ENCODE results near the gene CRELD2. TPM values are rescaled to one million over a fixed set of nuclear protein-coding genes. Genes with fewer than 3 reads are reported as not detected.

CRELD2 gene
- polyA plus RNA-seq, 2 of the 4 experiments (the other 2 are of a cell fraction): 15.1 to 18.7 TPM

DNA sequence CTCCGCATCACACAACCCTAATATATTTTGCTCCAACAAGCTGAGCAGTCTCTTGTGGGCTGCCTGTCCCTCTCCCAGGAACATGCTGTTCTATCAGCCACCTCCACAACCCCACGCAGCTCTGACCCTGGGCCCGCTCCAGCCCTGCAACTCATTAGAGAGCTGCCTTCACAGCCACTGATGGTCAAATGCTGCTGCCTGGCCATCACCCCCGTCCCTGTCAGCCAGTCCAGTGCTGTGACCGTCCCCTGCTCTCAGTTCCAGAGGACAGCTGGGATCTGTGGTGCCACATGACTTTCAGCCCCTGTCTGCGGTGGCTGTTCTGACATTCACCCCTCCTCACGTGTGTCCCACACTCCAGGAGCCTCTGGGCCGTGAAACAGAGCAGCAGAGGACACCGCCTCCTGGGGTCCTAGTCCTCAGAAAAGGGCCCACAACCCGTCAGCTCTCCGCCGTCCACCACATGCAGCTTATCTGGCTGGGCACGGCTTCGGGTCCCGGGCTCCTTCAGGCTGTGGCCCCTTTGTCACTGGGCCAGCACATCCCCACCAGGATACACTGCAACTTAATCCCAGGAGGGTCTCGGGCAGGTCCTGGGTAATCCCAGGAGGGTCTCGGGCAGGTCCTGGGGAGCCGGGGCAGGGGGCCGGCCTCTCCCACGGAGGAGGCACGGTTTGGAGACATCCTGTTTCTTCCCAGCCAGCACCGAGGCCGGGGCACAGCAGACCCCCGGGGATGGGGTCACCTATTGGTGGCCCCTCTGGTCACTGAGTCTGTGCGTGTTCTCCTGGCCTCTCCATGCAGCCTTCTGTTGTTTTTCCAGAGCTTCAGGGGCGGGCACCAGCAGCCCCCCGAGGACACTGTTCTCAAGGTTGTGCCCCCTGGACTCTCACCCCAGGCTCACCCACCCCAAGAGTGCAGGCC, 15.1 kb downstream of the CRELD2 start:
- DNase-seq (ENCODE audit: low read depth in 1 of 2, low spot score in 1 of 2): no peak
- ATAC-seq: no peak
- WGBS (ENCODE audit: missing lambda C conversion rate): 90% methylated on average over 17 of the region's 27 CpGs
- no peak for FAIRE-seq
- H3K9me3 ChIP-seq: no peaks in the 10 kb centered on the region
- no peak overlapping the region for H3K4me3 ChIP-seq
- no peak for TF ChIP-seq ESRRA (IDR thresholded peaks at IDR 0.05; ENCODE audit: borderline replicate concordance, low read length)
- no peak for TF ChIP-seq CBX8 (IDR thresholded peaks at IDR 0.05)
- TF ChIP-seq, protein P1, sequence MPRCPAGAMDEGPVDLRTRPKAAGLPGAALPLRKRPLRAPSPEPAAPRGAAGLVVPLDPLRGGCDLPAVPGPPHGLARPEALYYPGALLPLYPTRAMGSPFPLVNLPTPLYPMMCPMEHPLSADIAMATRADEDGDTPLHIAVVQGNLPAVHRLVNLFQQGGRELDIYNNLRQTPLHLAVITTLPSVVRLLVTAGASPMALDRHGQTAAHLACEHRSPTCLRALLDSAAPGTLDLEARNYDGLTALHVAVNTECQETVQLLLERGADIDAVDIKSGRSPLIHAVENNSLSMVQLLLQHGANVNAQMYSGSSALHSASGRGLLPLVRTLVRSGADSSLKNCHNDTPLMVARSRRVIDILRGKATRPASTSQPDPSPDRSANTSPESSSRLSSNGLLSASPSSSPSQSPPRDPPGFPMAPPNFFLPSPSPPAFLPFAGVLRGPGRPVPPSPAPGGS (IDR thresholded peaks at IDR 0.05): no peak
- TF ChIP-seq, protein P2, sequence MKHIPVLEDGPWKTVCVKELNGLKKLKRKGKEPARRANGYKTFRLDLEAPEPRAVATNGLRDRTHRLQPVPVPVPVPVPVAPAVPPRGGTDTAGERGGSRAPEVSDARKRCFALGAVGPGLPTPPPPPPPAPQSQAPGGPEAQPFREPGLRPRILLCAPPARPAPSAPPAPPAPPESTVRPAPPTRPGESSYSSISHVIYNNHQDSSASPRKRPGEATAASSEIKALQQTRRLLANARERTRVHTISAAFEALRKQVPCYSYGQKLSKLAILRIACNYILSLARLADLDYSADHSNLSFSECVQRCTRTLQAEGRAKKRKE (CRISPR knock-in tag; IDR thresholded peaks at IDR 0.05; ENCODE audit: low read depth): no peak
- TF ChIP-seq ZC3H11A (IDR thresholded peaks at IDR 0.05): no peak
- H3K4me2 ChIP-seq: peak overlapping the region; percentile 96; the same call in 2 of the 3 replicates
- ChIA-PET CTCF (interaction anchor here (1.0 to 2.3 kb wide), 4 partner anchors 10 to 97 kb away, joined by 3 to 19 read pairs (median 4); no protein-coding TSS in a partner anchor), POLR2A (interaction anchor here (0.7 to 1.0 kb wide), 2 partner anchors 27 to 674 kb away, joined by 3 read pairs; partner anchors contain the start of gene PIM3)
- peaks cover 29% of the 10 kb centered on the region for H3K4me1 ChIP-seq
- H3K27ac ChIP-seq: peak overlapping the region; percentile 93 to 96

DNA sequence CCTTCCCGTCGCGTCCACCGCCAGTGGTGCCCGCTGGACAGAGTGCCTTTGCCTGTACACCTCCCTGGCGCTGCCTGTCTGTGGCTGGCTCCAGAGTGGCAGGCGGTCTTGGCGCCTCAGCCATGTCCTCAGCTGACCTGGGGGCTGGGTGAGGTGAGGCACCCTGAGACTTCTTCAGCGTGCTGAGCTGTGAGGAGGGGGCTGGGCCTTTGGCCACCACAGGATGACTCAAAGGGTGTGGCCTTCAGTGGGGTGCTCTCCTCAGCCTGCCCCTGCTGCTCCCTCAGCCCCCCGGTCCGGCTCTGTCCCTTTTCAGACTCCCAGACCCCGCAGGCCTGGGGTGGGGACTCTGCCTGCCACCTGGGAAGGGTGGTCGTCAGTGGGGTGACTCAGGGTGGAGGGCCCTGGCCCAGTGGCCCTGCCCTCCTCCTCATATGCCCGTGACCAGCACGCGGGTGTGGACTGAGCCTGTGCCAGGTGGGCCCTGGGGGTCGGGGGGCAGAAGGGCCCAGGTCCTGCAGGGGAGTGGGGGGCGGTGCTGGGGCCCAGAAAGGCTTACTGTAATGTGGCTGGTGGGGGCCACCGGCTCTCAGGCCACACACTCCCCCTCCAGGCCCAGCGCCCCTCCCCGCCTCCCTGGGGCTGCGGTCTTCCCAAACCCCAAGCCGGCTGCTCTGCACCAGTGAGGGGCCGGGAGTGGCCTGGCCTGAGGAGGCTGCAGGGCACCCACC, 15.9 kb downstream of the CRELD2 start:
- POLR2A ChIA-PET: interaction anchor here (0.7 to 1.0 kb wide), 2 partner anchors 26 to 675 kb away, joined by 3 read pairs; partner anchors contain the start of gene PIM3
- 60% methylated on average over 6 of the region's 24 CpGs for WGBS (ENCODE audit: missing lambda C conversion rate)
- no peak for TF ChIP-seq EHMT2 (IDR thresholded peaks at IDR 0.05; ENCODE audit: low read depth)
- no peak for TF ChIP-seq HOXB5 (CRISPR knock-in tag; IDR thresholded peaks at IDR 0.05)
- TF ChIP-seq NPAS2 (CRISPR knock-in tag; IDR thresholded peaks at IDR 0.05; ENCODE audit: borderline replicate concordance): no peak
- TF ChIP-seq RAD21 (conservative IDR thresholded peaks at IDR 0.05 in 1 of 2, IDR thresholded peaks at IDR 0.05 in 1 of 2): no peak
- TF ChIP-seq PHF8 (IDR thresholded peaks at IDR 0.05; ENCODE audit: borderline replicate concordance, low read depth): no peak
- TF ChIP-seq CBX2 (IDR thresholded peaks at IDR 0.05; ENCODE audit: borderline replicate concordance, low read depth): no peak
- TF ChIP-seq FOSL2 (IDR thresholded peaks at IDR 0.05): no peak
- TF ChIP-seq FOSL2 (CRISPR knock-in tag; IDR thresholded peaks at IDR 0.05): 0 out of 2 replicates have a peak, but pooled peaks have one; percentile 35

DNA sequence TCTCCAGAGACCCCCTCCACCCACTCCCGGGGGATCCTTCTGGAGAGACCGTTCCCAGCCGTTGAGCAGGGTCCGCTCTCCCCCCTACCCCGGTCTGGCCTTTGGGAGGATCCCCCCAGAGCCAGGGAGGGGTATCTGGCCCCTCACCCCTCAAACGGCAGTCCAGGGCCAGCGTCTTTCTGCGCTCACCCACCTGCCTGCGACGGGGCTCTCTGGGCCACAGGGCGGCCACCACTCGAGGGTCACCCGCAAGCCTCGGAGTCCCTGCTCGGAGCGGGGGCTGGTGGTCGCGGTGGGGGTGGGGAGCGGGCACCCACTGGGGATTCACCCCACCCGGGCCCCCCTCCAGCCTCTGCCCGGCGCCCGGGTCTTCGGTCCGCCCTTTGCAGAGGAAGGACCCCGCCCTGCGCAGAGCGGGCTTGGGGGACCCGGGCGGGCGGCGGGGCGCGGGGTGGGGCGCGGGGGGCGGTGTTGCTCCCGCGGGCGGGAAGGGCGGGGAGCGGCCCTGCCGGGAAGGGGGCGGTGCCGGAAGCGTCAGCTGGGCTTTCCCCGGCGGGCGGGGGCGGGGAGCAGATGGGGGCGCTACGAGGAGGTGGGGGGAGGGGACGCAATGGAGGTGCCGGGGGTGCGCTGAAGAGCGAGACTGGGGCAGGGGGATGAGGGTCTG, 16.6 kb downstream of the CRELD2 start:
- CTCF ChIA-PET: interaction anchor here (1.7 kb wide), 1 partner anchor 95 kb away, joined by 5 read pairs; no protein-coding TSS in a partner anchor

More for the DNA sequence above, 15.9 kb downstream of the CRELD2 start:
- Histone ChIP-seq H3K4me3 (peak overlapping the region; percentile 61), H3K27ac (peak overlapping the region; percentile 93 to 96), H3K9me3 (no peaks in the 10 kb centered on the region), H3K4me1 (peaks cover 29% of the 10 kb centered on the region), H3K4me2 (peak overlapping the region; percentile 96)
- FAIRE-seq (no peak), DNase-seq (ENCODE audit: low read depth in 1 of 2, low spot score in 1 of 2) (no peak), ATAC-seq (peak in 1 of 2 experiments; percentile 8; a peak in 1 of 6 replicates)
- CTCF ChIA-PET: interaction anchor here (1.4 to 2.3 kb wide), 3 partner anchors 9 to 96 kb away, joined by 3 to 19 read pairs (median 4); no protein-coding TSS in a partner anchor

More for the DNA sequence above, 16.6 kb downstream of the CRELD2 start:
- no peak for FAIRE-seq
- ATAC-seq: peak; percentile 8 to 55; a peak in 5 of 6 replicates
- peak overlapping the region; percentile 61 for H3K4me3 ChIP-seq
- no peaks in the 10 kb centered on the region for H3K9me3 ChIP-seq
- peak in 1 of 2 experiments; percentile 55 for DNase-seq (ENCODE audit: low read depth in 1 of 2, low spot score in 1 of 2)
- H3K4me1 ChIP-seq: peaks cover 26% of the 10 kb centered on the region
- peak overlapping the region; percentile 93 to 96 for H3K27ac ChIP-seq
- POLR2A ChIA-PET: interaction anchor here (1.8 kb wide), 1 partner anchor 10 kb away, joined by 5 read pairs; no protein-coding TSS in a partner anchor
- WGBS (ENCODE audit: missing lambda C conversion rate): 10% methylated on average over 2 of the region's 56 CpGs
- H3K4me2 ChIP-seq: peak overlapping the region; percentile 96
- TF ChIP-seq, protein P3, sequence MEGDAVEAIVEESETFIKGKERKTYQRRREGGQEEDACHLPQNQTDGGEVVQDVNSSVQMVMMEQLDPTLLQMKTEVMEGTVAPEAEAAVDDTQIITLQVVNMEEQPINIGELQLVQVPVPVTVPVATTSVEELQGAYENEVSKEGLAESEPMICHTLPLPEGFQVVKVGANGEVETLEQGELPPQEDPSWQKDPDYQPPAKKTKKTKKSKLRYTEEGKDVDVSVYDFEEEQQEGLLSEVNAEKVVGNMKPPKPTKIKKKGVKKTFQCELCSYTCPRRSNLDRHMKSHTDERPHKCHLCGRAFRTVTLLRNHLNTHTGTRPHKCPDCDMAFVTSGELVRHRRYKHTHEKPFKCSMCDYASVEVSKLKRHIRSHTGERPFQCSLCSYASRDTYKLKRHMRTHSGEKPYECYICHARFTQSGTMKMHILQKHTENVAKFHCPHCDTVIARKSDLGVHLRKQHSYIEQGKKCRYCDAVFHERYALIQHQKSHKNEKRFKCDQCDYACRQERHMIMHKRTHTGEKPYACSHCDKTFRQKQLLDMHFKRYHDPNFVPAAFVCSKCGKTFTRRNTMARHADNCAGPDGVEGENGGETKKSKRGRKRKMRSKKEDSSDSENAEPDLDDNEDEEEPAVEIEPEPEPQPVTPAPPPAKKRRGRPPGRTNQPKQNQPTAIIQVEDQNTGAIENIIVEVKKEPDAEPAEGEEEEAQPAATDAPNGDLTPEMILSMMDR (IDR thresholded peaks at IDR 0.05): no peak
- TF ChIP-seq HDAC2 (IDR thresholded peaks at IDR 0.05) (no peak), HOXB5 (CRISPR knock-in tag; IDR thresholded peaks at IDR 0.05) (no peak), MAFK (IDR thresholded peaks at IDR 0.05; ENCODE audit: partially characterized antibody) (no peak), ZFP36 (IDR thresholded peaks at IDR 0.05; ENCODE audit: borderline replicate concordance, partially characterized antibody) (no peak), SREBF2 (IDR thresholded peaks at IDR 0.05) (no peak), KDM5A (IDR thresholded peaks at IDR 0.05) (no peak), HOXB13 (CRISPR knock-in tag; IDR thresholded peaks at IDR 0.05; ENCODE audit: low read depth) (no peak), CBX8 (IDR thresholded peaks at IDR 0.05) (no peak), MYC (IDR thresholded peaks at IDR 0.05; ENCODE audit: borderline replicate concordance, low read length) (no peak), ZSCAN20 (CRISPR knock-in tag; IDR thresholded peaks at IDR 0.05) (no peak), ZC3H11A (IDR thresholded peaks at IDR 0.05) (no peak), RFX5 (IDR thresholded peaks at IDR 0.05) (no peak)

Measured in A549 (cell line).